Germinal center (tissue), 1 donor: ENCODE measurements around the gene VSTM1.
"Not testable (repeated sequence)": the region's sequence is repeated elsewhere in the genome, so short reads cannot be mapped to it uniquely, and the experiment has no call there.

Experiments used
- DNase-seq: peaks from one replicate; pipeline ENCODE4 v3.0.0; 2012; ENCODE audit warnings: mixed read lengths, low spot score

VSTM1 gene

GRCh38 chr19:54073829-54074228, 10.1 kb upstream of the VSTM1 start:
- no peak for DNase-seq

GRCh38 chr19:54069470-54069869, 5.8 kb upstream of the VSTM1 start:
- DNase-seq = no peak

- DNase-seq = no peak
Observed at GRCh38 chr19:54062643-54063042, 1.1 kb downstream of the VSTM1 start.

- no peak for DNase-seq
Observed at GRCh38 chr19:54047616-54048015, 16.1 kb downstream of the VSTM1 start.

- no peak for DNase-seq
Observed at GRCh38 chr19:54045771-54046170, 17.9 kb downstream of the VSTM1 start.

GRCh38 chr19:54042989-54043388, 20.7 kb downstream of the VSTM1 start:
- DNase-seq = no peak

- DNase-seq = no peak
Observed at GRCh38 chr19:54041969-54042606, 21.6 kb downstream of the VSTM1 start.

GRCh38 chr19:54040003-54040402, 23.7 kb downstream of the VSTM1 start:
- no peak for DNase-seq

- not testable (repeated sequence) for DNase-seq
Observed at GRCh38 chr19:54036542-54036941, 27.2 kb downstream of the VSTM1 start.

GRCh38 chr19:54035215-54036178, 28.2 kb downstream of the VSTM1 start:
- no peak for DNase-seq

- no peak for DNase-seq
Observed at GRCh38 chr19:54030895-54031586, 32.7 kb downstream of the VSTM1 start.

- peak; percentile 38 for DNase-seq
Observed at GRCh38 chr19:54029930-54030490, 33.7 kb downstream of the VSTM1 start.

- no peak for DNase-seq
Observed at GRCh38 chr19:54029301-54029700, 34.4 kb downstream of the VSTM1 start.

GRCh38 chr19:54026656-54027055, 37.0 kb downstream of the VSTM1 start:
- DNase-seq = no peak

- DNase-seq = no peak
Observed at GRCh38 chr19:54024660-54025059, 39.0 kb downstream of the VSTM1 start.

- no peak for DNase-seq
Observed at GRCh38 chr19:54023191-54023590, 40.5 kb downstream of the VSTM1 start.

- no peak for DNase-seq
Observed at GRCh38 chr19:54021932-54022331, 41.8 kb downstream of the VSTM1 start.

GRCh38 chr19:54021363-54021762, 42.3 kb downstream of the VSTM1 start:
- DNase-seq = no peak

GRCh38 chr19:54017261-54017660, 46.4 kb downstream of the VSTM1 start:
- no peak for DNase-seq

GRCh38 chr19:54014920-54015560, 48.7 kb downstream of the VSTM1 start:
- DNase-seq = no peak

- DNase-seq = no peak
Observed at GRCh38 chr19:54013866-54014265, 49.8 kb downstream of the VSTM1 start.
